Stimulated activated CD4-positive, alpha-beta T cell treated with anti-CD3 and anti-CD28 coated beads, TNF-alpha, amount 100 ng/mL, for 48 hours (primary cell): Measurements from ENCODE around the gene IFNL2.
"Not testable (repeated sequence)": the region's sequence is repeated elsewhere in the genome, so short reads cannot be mapped to it uniquely, and the experiment has no call there.

Experiments used
- DNase-seq, 3 donors: peaks; one replicate each; pipeline ENCODE4 v3.0.0-alpha.2; 2020; ENCODE audit warnings: low read depth in 3 of 3

Gene IFNL2

DNA sequence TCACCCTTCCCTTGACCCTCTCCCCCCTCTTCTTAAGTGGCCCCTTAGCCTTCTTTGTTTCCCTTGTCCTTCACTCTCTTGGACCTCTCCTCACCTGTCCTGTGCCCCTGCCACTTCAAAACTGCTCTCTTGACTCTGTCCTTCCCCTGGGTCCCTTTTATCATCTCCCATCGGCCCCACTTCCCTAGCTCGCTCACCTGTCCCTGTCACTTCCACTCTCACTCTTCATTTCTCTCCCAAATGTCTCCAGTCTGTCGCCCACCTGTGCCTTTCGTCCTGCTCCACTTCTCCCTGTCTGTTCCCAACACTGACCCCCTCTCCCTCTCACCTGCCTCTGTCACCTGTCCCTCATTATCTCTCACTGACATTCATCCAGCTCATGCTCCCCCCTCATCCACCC, 28.7 kb downstream of the IFNL2 start:
- DNase-seq, result no peak

DNA sequence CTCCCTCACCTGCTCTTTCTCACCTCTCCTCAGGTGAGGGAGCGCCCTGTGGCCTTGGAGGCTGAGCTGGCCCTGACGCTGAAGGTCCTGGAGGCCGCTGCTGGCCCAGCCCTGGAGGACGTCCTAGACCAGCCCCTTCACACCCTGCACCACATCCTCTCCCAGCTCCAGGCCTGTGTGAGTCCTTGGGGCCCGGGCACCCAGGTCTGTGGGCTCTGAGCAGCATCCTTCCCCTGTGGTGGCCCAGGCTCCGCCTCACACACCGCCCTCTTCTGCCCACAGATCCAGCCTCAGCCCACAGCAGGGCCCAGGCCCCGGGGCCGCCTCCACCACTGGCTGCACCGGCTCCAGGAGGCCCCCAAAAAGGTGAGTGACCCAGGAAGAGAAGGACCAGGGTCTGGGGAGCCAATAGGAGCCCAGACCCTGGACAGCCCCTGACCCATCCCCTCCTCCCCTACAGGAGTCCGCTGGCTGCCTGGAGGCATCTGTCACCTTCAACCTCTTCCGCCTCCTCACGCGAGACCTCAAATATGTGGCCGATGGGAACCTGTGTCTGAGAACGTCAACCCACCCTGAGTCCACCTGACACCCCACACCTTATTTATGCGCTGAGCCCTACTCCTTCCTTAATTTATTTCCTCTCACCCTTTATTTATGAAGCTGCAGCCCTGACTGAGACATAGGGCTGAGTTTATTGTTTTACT, 29.9 kb downstream of the IFNL2 start:
- no peak for DNase-seq

DNA sequence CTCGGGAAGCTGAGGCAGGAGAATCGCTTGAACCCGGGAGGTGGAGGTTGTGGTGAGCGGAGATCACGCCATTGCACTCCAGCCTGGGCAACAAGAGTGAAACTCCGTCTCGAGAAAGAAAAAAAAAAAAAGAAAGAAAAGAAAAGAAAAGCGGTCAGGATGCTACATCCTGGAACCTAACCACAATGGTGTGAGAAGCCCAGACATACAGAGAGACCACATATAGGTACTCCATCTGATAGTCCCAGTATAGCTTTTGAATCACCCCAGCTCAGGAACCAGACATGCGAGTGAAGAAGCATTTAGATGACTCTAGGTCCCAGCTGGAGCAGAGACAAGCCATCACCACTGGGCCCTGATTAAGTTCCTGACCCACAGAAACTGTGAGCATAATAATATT, 31.2 kb downstream of the IFNL2 start:
- no peak for DNase-seq

DNA sequence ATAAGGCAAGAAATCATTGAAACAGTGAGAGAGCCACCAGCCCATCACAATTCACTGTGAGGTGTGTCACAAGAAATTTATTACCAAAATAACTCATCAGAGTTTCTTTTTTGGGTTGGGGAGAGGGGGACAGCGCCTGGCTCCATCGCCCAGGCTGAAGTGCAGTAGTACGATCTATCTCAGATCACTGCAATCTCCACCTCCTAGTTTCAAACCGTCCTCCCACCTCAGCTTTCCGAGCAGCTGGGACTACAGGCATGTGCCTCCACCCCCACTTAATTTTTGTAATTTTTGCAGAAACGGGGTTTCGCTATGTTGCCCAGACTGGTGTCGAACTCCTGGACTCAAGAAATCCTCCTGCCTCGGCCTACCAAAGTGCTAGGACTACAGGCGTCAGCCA, 31.6 kb downstream of the IFNL2 start:
- DNase-seq, result no peak

DNA sequence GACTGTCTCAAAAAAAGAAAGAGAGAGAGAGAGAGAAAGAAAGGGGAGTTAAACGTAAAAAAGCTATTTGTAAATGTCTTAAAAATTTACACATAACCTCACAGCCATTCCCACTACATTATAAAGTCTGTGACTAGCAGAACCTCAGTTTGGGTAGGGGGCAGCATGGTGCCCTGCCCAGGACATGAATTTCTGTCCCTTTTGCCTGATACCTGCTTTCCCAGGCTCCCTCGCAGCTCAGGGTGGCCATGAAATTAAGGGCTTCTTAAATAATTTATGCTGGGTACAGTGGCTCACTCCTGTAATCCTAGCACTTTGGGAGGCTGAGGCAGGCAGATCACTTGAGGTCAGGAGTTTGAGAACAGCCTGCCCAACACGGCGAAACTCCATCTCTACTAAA, 32.8 kb downstream of the IFNL2 start:
- no peak for DNase-seq

DNA sequence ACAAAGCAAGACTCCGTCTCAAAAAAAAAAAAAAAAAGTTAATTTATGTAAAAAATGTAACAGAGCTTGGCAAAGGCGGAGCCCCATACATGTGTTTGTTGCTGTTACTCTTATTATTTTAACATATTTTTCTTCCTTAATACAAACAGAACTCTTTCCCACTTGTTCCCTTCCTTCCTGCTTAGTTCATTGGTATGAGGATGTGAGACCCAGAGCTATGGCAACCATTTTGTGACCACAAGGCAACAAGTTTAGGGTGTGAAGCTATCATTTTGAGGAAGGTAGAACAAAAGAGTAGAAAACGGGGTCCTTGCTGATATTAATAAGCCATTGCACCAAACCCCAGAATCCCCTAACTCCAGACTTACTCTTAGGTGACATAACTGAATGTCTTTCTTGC, 33.4 kb downstream of the IFNL2 start:
- no peak for DNase-seq

DNA sequence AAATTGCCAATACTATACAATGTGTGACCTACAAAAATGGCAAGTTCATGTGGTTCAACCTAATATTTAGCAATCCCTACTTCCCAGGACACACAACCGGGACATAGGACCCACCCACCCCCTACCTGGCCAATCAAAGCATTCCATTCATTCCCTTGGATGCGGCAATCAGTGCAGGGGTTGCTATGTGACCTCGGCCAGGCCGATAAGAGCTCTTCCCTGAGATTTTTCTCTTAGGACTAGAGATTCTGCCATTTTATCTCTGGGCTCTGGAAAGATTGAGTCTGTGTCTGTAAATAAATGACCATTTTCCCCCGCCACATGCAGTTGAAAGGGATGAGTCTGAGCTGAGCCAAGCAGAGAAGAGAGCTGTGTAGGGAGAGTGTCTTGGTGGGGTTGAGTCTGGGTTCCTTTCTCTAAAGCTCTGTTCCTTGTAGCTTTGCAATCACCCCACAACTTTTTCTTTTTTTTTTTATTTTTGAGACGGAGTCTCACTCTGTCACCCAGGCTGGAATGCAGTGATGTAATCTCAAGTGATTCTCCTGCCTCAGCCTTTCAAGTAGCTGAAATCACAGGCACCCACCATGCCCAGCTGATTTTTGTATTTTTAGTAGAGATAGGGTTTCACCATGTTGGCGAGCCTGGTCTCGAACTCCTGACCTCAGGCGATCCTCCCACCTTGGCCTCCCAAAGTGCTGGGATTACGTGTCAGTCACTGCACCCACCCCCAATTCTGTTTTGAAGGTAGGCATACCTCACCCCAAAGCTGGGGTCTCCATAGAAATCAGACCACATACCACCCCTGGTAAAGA, 35.4 kb downstream of the IFNL2 start:
- DNase-seq, result no peak

DNA sequence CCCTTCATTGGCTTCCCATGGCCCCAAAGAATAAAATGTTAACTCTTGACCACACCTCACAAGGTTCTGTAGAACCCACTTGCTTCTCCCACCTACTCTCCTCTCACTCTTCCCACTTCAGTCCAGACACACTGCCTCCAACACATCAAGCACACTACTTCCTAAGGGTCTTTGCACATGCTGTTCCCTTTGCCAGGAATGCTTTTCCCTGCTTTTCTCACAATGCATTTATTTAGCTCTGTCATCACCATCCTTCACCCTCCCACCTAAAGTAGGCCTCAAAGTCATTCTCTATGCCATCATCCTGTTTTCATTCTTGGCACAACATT, 36.0 kb downstream of the IFNL2 start:
- no peak for DNase-seq

DNA sequence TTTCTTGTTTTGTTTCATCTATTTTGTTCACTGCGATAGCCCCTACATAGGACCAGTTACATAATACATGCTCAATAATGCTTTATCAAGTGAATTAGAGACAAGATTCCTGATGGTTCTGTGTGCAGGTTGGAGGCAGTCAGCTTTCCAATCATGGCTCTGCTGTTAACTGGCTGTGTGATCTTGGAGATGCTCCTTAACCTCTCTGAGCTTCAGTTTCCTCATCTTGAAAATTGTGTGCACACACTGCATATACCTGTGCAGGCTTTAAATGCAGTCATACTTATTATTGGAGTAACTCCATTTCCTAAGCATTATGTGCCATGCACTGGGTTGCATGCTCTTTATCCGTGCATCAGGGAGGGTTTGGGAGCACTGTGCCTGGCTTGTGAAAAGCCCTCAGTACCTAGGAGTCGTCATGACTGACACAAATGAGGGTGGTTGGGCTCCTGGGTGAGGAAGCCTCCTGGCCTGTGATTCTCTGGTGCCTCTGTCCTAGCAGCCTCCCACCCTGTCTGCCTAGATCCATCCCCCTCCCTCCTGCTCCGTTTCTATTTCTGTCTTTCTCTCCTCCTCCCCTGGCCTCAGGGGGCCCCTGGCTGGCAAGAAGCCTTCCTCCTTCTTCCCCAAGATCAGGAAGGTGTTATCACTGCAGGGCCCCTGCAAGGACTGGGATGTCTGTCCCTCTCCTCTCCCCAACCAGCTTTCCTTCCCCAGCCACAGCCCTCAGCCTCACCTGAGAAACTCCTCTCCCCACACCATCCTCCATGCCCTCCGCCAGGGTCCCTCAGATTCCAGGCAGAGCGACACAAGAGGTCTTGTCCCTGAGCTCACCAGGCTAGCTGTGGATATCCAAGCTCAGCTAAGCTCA, 36.7 kb downstream of the IFNL2 start:
- DNase-seq, result no peak

DNA sequence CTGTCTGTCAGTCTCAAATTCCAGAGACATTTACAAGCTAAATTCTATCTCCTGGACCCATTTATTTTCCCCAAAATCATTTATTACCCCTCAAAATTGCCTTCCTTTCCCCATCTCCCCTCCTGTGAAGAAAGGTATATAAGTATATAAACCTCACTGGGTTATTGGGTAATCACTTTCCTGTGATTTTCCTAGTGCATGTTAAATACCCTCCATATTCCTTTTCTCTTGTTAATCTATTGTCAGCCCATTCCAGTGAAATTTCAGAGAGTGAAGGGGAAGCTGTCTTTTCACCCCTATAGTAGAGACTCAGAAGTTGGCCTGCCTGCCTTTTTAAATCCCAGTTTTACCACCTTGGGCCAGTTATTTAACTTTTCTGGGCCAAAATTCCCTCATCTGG, 37.9 kb downstream of the IFNL2 start:
- DNase-seq, result no peak

DNA sequence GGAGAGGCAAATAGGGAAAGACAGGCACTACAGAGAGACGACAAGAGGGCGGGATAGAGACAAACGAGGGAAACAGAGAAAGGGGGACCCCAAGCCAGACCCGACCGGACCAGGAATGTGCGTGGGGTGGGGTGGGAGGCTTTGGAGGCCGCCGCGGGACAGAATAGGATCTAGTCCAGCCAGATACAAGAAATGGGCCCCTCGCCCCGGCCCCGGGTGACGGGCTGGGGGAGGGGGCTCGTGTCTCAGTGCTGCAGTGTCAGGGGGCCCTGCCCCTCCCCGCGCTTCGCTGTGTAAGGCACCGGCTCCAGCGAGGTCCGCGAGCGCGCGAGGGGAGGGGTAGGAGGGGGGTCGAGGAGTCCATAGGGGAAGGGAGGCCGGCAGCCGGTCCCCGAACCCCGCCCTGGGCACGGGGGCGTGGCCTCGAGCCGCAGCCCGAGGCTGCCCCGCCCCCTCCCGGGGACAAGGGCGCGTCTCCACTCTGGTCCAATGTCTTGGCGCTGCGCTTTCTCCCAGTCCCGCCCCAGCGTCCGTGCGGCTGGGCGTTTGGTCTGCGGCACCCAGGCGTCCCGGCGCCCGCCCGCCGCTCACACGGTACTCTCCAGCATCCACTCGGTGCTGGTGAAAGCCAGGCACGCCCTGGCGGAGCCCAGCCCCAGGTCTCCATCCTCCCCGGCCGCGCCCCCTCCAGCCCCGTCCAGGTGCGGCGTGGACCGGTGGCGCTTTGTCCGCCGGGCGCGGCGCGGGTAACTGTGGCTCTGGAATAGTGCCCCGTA, 39.0 kb downstream of the IFNL2 start:
- no peak for DNase-seq

DNA sequence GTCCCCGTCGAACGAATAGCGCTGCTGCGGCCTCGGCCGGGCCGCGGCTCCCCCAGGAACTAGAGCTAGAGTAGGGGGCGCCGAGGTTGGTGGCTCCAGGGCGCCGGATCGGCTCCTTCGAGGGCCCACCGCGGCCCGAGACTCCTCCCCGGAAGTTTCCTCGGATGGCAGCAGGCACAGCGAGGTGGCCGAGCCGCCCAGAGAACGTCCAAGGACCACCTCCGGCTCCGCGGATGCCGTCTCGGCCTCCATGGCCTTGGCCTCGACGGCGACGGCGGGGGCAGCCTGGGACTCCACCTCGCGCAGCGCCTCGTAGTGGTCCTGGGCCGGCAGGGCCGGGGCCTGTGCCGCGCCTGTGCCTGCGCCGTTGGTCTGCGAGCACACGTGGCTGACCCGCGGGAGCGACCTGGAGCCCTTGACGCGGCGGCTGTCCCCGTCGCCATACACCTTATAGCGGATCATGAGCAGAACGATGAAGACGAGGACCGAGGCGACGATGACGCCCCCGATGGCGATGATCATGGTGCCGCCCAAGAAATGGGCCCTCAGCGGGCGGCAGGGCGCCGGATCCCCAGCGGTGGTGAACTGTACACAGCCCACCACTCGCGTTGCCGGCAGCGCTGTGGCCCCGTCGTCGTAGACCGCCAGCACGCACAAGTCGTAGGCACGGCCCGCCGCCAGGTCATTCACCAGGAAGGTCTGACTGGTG, 39.8 kb downstream of the IFNL2 start:
- DNase-seq, result no peak

DNA sequence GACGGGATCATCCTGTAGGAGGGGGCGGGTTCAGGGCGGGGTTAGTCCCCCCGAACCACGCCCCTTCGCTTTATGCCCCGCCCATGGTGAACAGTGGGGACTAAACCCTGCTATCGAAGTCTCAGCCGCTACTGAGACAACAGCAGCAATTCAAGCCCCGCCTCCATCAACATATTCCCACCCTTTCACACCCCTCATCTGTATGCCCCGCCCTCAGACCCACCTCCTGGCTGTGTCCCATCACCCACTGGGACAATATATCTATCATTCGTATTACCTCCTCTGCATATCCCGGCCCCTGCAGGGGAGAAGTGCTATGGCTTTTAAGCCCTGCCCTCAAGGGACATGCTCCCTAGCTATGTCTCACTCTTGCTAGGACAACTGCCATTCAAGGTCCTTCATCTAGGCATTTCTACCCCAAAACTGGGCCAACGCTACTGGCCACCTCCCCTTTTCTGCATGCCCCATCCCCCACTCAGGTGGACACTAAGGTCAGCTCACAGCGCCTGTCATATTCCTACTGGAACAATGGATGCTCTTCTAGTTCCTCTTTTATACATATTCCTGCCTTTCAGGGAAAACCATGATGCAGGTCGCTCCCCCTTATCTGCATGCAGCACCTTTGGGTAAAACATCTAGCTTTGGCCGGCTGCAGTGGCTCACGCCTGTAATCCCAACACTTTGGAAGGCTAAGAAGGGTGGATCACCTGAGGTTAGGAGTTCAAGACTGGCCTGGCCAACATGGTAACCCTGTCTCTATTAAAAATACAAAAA, 40.5 kb downstream of the IFNL2 start:
- no peak for DNase-seq

DNA sequence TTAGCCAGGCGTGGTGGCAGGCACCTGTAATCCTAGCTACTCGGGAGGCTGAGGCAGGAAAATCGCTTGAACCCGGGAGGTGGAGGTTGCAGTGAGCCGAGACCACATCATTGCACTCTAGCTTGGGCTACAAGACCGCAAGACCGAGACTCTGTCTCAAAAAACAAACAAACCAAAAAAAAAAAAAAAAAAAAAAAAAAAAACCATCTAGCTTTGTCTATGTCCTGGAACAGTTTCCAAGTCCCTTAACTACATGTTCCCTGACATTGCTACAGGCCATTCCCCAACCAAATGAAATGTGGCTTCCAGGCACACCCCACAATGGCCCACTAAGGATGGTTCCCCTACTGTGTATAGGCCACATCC, 41.1 kb downstream of the IFNL2 start:
- DNase-seq, result not testable (repeated sequence)

DNA sequence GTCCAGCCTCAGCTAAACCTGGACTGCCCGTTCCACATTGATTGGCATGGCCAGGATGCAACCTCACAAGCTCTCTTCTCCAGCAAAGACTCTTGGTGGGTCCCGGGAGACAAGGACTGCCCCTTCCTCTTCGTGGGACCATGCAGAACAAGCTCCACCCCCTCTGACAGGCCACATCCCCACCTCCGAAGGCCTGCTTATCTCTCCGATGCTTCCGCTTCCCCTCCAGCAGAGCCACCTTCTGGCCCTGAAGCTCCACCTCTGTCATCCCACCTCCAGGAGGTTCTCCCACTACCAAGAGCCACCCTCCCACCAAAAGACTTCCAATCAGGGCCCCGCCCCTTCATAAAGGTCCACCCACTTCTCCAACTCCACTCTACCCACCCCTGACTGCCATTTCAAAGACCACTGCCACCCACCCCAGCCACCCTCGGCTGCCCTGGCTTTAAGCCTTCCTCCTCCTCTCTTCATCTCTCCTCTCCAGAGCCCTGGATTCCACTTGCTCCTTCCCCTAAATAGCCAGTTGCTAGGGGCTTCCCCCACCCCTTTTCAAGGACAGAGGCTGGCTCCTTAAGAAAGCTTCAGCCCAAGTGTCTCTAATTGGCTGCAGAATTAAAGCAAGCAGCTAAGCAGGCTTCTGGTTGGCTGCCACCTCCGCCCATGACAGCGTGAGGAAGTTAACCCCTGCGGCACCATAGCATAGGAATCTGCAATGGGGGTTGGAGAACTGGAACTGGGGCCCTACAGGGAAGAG, 42.5 kb downstream of the IFNL2 start:
- DNase-seq, result no peak

DNA sequence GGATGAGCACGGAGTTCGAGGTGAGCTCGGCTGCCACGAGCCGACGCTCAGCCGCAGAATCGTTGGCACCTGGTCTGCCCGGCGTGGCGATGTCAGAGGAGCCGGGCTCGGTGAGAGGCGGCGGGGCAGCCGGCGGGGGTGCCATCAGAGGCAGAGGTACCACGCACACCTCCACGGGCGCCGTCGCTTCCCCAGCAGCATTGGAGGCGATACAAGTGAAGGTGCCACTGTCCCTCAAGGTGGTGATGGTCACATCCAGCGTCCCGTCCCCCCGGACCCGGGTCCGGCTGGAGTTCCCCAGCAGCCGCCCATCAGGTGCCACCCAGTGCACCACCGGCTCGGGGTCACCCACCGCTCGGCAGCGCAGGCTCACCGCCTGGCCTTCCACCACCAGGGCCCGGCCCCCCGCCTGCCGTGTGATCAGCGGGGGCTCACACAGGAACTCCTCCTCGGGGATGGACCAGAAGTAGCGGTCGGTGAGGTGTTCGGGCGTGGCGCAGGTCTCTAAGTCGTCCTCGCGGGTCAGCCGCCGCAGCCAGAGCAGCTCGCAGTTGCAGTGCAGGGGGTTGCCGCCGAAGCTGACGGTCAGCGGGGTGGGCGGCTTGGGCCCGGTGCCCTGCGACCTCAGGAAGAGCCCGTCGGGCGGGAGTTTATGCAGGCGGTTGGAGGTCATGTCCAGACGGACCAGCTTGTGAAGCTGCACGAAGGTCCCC, 46.0 kb downstream of the IFNL2 start:
- no peak for DNase-seq

DNA sequence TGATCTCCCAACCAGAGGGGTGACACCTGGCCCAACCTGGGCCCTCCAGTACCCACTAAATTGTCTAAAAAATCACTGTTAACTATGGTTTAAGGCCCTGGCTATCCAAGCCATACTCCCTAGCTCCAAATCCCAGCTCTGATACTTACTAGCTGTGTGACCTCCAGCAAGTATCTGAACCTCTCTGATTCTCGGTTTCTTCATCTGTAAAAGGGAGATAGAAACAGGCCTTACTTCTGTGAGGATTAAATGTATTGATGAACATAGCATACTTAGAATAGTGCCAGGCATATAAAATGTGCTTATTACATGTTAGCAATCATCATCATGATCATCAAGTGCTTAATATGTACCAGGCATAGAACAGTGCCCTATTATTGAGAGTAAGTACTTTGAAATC, 47.7 kb downstream of the IFNL2 start:
- DNase-seq, result no peak

DNA sequence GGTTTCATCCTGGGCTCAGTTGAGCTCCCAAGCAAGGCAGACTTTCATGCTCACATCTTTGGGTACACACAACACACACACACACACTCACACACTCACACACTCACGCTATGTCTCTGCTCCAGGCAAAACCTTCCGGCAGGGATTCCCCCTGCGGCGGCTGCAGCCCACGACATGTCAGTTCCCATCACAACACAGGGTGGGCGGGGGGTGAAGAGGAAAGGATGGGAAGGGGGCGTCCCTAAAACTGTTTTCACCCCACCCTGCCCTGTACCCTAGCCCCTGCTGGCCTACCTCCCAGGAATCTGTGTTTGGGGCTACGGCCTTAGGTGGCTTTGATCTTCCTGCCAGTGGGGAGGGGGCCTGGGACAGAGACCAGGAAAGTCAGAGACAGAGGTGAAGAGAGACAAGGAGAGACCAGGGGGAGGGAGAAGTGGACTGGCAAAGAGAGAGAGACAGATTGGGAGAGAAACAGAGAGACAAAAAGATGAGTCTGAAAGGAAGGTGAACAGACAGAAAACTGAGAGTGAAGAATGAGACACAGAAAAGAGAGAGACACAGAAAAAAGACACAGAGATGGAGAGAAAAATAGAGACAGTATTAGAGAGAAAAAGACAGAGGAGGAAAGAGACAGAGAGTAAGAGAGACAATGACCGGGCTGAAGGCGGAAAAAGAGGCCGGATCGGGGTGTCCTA, 48.6 kb downstream of the IFNL2 start:
- no peak for DNase-seq

DNA sequence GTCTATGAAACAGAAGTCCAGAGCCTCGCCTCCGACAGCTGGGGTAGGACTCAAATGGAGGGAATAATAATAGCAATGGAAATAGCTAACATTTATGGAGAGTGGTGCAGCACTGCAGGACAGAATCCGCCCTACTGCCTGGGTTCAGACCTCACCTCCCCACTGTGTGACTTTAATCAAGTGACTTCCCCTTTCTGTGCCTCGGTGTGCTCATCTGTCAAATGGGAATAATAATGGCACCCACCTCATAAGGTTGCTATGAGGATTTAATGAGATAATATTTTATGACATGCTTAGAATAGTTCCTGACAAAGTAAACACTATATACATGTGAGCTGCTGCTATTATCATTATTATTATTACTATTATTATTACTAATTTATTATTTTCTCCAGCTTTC, 49.3 kb downstream of the IFNL2 start:
- no peak for DNase-seq
